ENCODE results near the gene UFM1. TPM values are rescaled to one million over a fixed set of nuclear protein-coding genes. Genes with fewer than 3 reads are reported as not detected.

UFM1 gene
- total and polyA plus RNA-seq, 2 of the 13 experiments (the other 11 are each of a cell fraction or from before 2014, with no cell fraction given) = 42.6 to 47.0 TPM

DNA sequence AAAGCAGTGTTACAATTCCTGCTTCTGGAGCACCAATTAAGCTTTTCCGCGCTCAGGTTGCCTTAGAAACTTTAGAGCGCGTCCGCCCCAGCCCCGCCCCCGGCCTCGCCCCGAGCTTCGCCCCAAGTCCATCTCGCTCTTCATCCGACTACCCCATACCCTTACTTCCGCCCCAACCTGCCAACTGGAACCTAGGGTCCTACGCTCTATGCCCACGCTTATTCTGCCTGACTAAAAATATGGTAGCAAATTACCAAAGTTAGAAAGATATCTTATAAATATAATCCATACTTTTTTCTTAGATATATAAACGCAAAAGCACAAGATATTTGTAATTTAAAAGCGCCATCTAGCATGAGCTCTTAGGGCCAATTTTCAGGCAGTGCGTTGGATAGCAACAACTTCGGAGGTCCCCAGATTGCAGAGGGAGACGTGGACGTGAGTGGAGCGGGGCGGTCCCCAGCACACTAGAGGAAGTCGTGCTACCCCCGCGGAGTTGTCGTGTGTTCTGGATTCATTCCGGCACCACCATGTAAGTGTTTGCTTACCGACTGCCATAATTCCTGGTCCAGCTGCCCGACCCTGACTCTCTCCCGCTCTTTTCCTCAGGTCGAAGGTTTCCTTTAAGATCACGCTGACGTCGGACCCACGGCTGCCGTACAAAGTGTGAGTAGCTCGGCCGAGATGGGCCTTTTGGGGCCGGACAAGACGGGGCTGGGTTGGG is at the start of gene UFM1 (continued):
- TF ChIP-seq PLRG1 (conservative IDR thresholded peaks at IDR 0.05) (no peak), SALL1 (CRISPR knock-in tag; IDR thresholded peaks at IDR 0.05) (peak; percentile 49), ZMAT3 (CRISPR knock-in tag; conservative IDR thresholded peaks at IDR 0.05) (no peak; the same call in 1 of the 2 replicates), RBFOX2 (IDR thresholded peaks at IDR 0.05; ENCODE audit: low read depth, low read length) (peak; percentile 66), GATAD1 (CRISPR knock-in tag; IDR thresholded peaks at IDR 0.05) (peak; percentile 82), ZSCAN12 (CRISPR knock-in tag; IDR thresholded peaks at IDR 0.05) (no peak), RCOR2 (CRISPR knock-in tag; IDR thresholded peaks at IDR 0.05) (no peak), RXRB (CRISPR knock-in tag; IDR thresholded peaks at IDR 0.05; ENCODE audit: borderline replicate concordance) (no peak; the same call in 1 of the 2 replicates), KLF6 (CRISPR knock-in tag; IDR thresholded peaks at IDR 0.05) (0 out of 2 replicates have a peak, but pooled peaks have one; percentile 30), ZNF30 (CRISPR knock-in tag; IDR thresholded peaks at IDR 0.05) (no peak), ZNF260 (CRISPR knock-in tag; IDR thresholded peaks at IDR 0.05; ENCODE audit: borderline replicate concordance, low read depth) (no peak), NPAS2 (CRISPR knock-in tag; IDR thresholded peaks at IDR 0.05; ENCODE audit: borderline replicate concordance) (no peak), ZNF331 (CRISPR knock-in tag; IDR thresholded peaks at IDR 0.05) (no peak), CEBPG (CRISPR knock-in tag; IDR thresholded peaks at IDR 0.05) (peak; percentile 35; the same call in 1 of the 2 replicates), RBAK (CRISPR knock-in tag; IDR thresholded peaks at IDR 0.05) (no peak), KLF16 (CRISPR knock-in tag; IDR thresholded peaks at IDR 0.05) (no peak), SIX1 (CRISPR knock-in tag; IDR thresholded peaks at IDR 0.05; ENCODE audit: borderline replicate concordance) (no peak), ZNF773 (CRISPR knock-in tag; IDR thresholded peaks at IDR 0.05; ENCODE audit: borderline replicate concordance) (no peak), ZFAT (CRISPR knock-in tag; conservative IDR thresholded peaks at IDR 0.05) (no peak)
- TF ChIP-seq, protein P1, sequence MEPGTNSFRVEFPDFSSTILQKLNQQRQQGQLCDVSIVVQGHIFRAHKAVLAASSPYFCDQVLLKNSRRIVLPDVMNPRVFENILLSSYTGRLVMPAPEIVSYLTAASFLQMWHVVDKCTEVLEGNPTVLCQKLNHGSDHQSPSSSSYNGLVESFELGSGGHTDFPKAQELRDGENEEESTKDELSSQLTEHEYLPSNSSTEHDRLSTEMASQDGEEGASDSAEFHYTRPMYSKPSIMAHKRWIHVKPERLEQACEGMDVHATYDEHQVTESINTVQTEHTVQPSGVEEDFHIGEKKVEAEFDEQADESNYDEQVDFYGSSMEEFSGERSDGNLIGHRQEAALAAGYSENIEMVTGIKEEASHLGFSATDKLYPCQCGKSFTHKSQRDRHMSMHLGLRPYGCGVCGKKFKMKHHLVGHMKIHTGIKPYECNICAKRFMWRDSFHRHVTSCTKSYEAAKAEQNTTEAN (CRISPR knock-in tag; conservative IDR thresholded peaks at IDR 0.05) = no peak
- TF ChIP-seq, protein P2, sequence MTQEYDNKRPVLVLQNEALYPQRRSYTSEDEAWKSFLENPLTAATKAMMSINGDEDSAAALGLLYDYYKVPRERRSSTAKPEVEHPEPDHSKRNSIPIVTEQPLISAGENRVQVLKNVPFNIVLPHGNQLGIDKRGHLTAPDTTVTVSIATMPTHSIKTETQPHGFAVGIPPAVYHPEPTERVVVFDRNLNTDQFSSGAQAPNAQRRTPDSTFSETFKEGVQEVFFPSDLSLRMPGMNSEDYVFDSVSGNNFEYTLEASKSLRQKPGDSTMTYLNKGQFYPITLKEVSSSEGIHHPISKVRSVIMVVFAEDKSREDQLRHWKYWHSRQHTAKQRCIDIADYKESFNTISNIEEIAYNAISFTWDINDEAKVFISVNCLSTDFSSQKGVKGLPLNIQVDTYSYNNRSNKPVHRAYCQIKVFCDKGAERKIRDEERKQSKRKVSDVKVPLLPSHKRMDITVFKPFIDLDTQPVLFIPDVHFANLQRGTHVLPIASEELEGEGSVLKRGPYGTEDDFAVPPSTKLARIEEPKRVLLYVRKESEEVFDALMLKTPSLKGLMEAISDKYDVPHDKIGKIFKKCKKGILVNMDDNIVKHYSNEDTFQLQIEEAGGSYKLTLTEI (CRISPR knock-in tag; conservative IDR thresholded peaks at IDR 0.05) = no peak
- TF ChIP-seq, protein P3, sequence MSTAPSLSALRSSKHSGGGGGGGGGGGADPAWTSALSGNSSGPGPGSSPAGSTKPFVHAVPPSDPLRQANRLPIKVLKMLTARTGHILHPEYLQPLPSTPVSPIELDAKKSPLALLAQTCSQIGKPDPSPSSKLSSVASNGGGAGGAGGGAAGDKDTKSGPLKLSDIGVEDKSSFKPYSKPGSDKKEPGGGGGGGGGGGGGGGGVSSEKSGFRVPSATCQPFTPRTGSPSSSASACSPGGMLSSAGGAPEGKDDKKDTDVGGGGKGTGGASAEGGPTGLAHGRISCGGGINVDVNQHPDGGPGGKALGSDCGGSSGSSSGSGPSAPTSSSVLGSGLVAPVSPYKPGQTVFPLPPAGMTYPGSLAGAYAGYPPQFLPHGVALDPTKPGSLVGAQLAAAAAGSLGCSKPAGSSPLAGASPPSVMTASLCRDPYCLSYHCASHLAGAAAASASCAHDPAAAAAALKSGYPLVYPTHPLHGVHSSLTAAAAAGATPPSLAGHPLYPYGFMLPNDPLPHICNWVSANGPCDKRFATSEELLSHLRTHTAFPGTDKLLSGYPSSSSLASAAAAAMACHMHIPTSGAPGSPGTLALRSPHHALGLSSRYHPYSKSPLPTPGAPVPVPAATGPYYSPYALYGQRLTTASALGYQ (CRISPR knock-in tag; IDR thresholded peaks at IDR 0.05) = no peak
- TF ChIP-seq, protein P4, sequence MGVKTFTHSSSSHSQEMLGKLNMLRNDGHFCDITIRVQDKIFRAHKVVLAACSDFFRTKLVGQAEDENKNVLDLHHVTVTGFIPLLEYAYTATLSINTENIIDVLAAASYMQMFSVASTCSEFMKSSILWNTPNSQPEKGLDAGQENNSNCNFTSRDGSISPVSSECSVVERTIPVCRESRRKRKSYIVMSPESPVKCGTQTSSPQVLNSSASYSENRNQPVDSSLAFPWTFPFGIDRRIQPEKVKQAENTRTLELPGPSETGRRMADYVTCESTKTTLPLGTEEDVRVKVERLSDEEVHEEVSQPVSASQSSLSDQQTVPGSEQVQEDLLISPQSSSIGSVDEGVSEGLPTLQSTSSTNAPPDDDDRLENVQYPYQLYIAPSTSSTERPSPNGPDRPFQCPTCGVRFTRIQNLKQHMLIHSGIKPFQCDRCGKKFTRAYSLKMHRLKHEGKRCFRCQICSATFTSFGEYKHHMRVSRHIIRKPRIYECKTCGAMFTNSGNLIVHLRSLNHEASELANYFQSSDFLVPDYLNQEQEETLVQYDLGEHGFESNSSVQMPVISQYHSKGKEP (CRISPR knock-in tag; IDR thresholded peaks at IDR 0.05) = no peak
- TF ChIP-seq, protein P5, sequence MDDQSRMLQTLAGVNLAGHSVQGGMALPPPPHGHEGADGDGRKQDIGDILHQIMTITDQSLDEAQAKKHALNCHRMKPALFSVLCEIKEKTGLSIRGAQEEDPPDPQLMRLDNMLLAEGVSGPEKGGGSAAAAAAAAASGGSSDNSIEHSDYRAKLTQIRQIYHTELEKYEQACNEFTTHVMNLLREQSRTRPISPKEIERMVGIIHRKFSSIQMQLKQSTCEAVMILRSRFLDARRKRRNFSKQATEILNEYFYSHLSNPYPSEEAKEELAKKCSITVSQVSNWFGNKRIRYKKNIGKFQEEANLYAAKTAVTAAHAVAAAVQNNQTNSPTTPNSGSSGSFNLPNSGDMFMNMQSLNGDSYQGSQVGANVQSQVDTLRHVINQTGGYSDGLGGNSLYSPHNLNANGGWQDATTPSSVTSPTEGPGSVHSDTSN (CRISPR knock-in tag; IDR thresholded peaks at IDR 0.05; ENCODE audit: borderline replicate concordance) = no peak

All from HepG2 (cell line).